ENCODE results near the gene NOTCH2NLA. TPM values are rescaled to one million over a fixed set of nuclear protein-coding genes. Genes with fewer than 3 reads are reported as not detected.

Gene NOTCH2NLA
- total RNA-seq = 45.2 and 95.6 TPM in 2 replicates

GRCh38 chr1:146228710-146229477 lies at the start of gene NOTCH2NLA:
TSS of gene NOTCH2NLA (minus strand) at chr1:146229021. CDS start at chr1:146189337, 39,684 bp downstream.

DNA sequence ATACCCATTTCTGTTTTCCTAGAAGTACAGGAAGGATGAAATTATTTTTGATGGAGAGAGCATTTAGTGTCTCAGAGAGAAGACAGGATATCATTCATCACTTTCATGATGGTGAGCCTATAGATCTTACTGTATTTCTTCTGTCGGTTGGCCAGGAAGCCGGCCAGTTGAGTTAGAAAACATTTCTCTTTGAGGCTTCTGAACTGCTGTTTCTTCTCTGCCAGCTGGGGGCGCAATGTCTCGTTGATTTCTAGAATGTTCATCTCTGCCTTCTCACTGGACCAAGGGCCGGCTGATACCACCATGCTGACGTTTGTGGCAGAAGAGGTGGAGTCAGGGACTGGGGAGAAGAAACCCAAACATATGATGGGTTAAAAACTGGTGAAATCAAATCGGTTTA lies 84.4 kb downstream of the NOTCH2NLA start, which contains the start of gene NBPF10:
TSS of gene NBPF10 (minus strand) at position 340 of the 400 bp plus-strand sequence. CDS start at position 305, 35 bp downstream.

Other genes starting within 250 kb of the NOTCH2NLA start
- 78.2 and 237 TPM in 2 replicates for gene TXNIP, start 232.4 kb downstream of the NOTCH2NLA start, total RNA-seq
- gene HJV, start 207.3 kb downstream of the NOTCH2NLA start, total RNA-seq = not detected in 2 replicates
- 1.5 and 4.3 TPM in 2 replicates for gene NBPF10, start 84.2 kb downstream of the NOTCH2NLA start, total RNA-seq